ENCODE data around the gene WDR90.

The WDR90 gene

GRCh38 chr16:640614-641013 is 8.6 kb upstream of the WDR90 start:
- DNase-seq, result no peak

- DNase-seq, result peak; percentile 88
Measured at GRCh38 chr16:641326-642188, 7.6 kb upstream of the WDR90 start, which contains the start of gene MCRIP2. Gene MCRIP2, plus strand, starts transcription at chr16:641828. Its CDS starts 164 bp downstream, at chr16:641992.

GRCh38 chr16:642189-643049 is 6.7 kb upstream of the WDR90 start:
- DNase-seq, result peak; percentile 75

DNA sequence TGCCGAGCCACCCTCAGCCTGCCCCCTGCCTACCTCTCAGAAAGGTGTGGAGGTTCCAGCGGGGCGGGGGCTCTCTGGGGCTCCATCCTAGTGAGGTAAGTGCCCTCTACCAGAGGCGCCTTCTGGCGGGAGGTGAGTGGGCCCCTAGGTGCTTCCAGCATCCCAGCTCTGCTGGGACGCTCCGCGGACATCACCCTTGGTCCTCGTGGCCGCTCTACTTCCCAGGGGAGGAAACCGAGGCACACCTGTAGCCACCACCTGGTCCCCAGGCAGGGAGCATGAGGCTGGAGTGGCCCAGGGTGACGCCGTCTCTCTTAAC is 6.2 kb upstream of the WDR90 start:
- no peak for DNase-seq

DNA sequence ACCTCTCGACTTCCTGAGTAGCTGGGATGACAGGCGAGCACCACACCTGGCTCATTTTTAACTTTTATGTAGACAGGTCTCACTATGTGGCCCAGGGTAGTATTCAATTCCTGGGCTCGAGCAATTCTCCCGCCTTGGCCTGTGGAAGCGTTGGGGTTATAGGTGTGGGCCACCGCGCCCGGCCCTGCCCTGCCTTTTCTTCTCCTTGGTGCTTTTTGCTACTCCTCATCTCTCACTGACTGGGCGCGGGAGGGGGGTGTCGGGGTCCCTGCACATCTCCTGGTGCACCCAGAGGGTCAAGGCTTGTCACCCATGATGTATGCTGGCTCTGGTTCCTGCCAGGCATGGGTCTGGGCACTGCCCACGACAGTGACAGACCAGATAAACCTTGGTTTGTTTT is 4.6 kb upstream of the WDR90 start:
- DNase-seq, result no peak

DNA sequence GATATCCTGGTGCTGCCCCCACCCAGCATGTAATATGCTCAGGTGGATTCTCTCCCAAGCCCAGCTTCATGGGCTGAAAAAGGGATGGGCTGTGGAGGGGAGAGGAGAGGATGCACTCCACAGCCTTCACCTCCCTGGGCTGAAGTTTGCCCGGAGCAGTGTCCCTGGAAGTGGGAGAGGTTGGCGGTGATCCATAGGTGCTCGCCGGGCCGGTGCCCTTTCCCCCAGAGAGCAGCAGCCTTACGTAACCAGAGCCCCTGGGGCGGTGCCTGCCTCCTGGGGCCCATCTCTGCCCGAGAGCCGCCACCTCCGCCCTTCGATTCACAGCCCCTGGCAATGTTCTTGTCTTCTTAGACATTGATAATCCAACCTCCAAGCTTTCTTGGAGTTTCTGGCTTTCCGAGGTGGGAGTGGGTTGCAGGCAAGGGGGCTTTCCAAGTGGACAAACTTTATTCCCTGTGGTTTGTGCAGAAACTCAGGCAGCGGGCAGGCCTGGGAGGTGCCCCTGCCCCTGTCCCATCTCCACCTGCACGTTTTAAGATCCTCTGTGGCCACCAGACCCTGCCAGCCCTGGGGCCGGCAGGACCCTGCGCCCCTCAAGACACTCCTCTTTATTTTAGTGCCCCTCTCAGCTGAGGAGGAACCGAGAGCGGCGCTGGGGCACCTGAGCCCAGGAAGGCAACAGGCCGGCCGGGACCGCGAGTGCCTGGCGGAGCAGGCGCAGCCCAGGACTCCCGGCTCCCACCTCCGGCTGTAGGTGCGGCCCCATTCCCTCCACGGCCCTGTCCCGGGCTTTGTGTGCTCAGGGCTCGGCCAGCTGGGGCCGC is 3.1 kb upstream of the WDR90 start:
- DNase-seq, result no peak

DNA sequence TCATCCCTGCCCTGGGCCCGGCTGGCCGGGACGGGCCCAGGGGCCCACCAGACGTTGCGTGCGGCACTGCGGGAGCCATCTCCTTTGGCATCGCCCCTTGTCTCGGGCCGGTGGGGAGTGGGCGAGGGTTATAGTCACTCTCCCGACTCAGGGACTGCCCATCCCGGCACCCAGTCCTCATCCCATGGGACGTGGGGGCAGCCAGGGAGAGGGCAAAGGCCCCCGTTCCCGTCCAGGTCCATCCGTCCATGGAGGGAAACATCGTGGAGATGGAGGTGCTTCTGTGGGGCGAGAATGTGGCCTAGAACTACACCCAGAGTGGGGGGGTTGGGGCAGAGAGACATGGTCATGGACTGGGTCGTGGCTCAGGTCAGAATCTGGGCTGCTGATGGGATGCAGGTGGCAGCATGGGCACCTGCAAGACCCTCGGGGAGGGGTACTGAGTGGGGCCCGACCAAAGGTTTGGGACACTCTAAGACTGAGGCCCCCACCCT is 2.4 kb upstream of the WDR90 start:
- no peak for DNase-seq

- DNase-seq, result no peak
Measured at GRCh38 chr16:647173-647902, 1.8 kb upstream of the WDR90 start.

DNA sequence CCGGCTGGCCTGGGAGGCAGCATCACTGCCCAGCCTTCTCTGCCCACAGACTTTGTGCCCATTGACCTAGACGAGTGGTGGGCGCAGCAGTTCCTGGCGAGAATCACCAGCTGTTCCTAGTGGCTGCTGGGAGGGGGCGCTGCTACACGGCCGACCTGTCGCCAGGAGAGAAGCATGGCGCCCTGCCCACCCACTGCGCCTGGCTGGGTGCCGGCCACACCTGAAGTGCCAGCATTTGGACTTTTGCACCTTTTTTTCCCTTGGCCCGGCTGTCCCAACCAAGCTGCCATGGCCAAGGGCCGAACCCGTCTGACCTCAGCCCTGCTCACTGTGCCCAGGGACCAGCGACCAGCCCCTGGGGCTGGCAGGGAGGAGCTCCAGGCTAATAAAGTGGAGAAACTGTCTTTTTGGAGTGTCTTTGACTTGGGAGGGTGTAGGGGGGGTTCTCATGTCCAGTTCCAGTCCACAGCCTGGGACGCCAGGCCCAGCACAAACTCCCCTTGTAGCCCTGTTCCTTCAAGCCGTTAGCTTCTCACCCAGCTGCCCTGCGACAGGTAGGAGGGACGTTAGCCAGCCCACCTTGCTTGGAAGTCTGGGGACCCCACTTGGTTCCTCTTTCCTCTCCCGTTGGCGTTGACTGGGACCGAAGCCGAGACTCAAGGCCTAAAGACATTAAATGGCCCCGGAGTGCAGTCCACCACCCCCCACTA is 939 bp upstream of the WDR90 start:
- DNase-seq, result peak; percentile 79

GRCh38 chr16:649631-650030 is 466 bp downstream of the WDR90 start:
- peak; percentile 70 for DNase-seq

DNA sequence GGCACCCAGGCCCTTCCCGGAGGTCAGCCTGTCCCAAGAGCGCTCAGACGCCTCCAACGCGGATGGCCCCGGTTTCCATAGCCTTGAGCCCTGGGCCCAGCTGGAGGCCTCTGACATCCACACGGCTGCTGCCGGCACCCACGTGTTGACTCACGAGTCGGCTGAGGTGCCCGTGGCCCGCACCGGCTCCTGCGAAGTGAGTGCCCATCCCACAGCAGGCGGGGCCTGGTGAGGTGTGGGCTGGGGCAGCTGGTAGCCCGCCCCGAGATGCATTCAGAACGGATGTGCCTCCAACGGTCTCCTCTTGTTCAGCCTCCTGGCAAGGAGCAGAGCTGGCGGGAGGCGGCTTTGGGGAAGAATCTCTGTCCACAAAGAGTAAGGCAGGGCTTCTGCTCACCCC is 2.7 kb downstream of the WDR90 start:
- DNase-seq, result no peak

DNA sequence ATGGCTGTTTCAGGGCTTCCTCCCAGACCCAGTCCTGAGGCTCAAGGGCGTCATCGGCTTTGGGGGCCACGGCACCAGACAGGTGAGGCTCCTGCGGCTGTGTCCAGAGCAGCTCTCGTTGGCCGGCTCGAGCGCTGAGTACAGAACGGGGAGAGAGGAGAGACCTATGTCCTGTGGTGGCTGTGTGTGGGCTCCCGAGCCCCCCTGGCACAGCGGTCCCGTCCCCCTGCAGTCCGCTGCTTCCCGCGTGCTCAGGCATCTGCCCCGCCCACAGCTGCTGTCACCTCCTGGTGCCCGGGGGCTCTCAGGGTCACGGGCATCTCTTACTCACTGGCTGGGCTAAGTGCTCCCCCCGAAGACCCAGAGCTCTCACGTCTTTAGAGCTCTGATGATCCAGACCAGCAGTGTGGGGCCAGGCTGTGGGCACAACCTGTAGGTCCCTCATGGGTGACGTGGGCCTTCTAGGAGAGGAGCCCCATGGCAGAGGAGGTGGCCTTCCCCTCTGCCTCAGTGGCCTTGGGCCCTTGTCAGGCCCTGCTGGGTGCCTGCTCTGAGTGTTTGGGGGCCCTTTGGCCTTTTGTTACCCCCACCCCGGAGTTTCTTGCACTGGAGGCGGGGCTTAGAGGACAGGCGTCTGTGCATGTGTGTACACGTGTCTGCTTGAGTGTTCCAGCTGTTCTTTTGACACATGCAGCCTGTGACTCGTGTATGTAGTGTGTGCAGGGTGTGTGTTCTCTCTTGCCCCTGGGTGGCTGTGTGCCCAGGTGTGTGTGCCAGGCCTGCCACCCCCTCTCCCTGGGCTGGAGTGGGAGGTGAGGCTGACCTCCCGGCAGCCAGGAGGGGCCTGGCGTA is 3.5 kb downstream of the WDR90 start:
- no peak for DNase-seq

DNA sequence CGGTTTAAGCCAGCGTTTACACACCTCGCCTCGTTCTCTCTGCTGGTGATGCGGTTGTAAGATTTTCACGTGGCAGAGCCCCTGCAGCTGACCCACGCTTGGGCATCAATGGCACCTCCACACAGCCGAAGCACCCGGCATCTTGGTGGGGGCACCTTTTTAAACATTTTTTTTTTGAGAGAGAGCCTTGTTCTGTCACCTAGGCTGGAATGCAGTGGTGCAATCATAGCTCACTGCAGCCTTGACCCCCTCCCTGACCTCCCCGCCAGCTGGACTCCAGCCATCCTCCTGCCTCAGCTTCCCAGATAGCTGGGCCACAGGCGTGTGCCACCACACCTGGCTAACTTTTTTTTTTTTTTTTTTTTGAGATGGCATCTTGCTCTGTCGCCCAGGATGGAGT is 4.9 kb downstream of the WDR90 start:
- no peak for DNase-seq

DNA sequence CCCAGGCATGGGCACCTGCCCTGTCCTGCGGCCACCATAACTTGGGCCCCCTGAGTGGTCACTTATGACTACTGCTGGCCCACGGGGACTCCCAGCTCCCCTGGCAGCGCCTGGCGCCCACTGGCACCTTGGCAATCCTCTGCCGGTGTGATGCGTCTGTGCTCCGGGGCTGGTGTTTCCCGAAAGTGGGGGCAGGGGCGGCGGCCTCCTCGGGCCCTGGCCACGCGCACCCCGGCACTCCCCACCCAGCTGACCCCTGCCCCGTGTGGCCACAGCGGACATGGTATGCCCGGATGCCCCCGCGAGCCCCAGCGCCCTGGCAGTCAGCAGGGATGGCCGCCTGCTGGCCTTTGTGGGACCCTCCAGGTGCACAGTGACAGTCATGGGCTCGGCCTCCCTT is 8.3 kb downstream of the WDR90 start:
- no peak for DNase-seq

- no peak for DNase-seq
Measured at GRCh38 chr16:658679-659571, 9.8 kb downstream of the WDR90 start.

- no peak for DNase-seq
Measured at GRCh38 chr16:659618-660017, 10.5 kb downstream of the WDR90 start.

GRCh38 chr16:660132-660458 is 10.9 kb downstream of the WDR90 start:
- no peak for DNase-seq

- peak; percentile 87 for DNase-seq
Measured at GRCh38 chr16:660459-661183, 11.5 kb downstream of the WDR90 start.
